HPDE6-E6E7 (cell line): ENCODE data around the gene GPR39.

Source experiments
- DNase-seq: peaks from one replicate; pipeline ENCODE4 v3.0.0; 2011; ENCODE audit warnings: missing footprints; ENCODE audit errors: extremely low spot score

The GPR39 gene

DNA sequence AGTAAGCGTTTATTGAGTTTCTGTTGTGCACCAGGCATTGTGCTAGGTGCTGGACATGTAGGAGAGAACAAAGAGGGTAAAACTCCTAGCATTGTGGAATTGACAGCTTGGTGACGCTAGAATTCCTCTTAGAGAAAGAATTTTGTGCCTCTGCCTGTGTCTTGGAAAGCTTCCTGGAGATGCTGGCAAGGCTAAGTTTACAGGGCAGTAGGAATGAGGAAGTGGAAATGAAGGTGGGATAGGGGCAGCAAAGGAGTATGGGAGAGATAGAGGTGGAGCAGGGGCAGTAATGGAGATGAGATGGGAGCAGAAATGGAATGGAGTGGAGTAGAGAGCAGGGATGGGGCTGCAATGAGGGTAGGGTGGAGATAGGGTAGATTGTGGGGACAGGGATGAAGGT lies 29.8 kb downstream of the GPR39 start:
- no peak for DNase-seq

GRCh38 chr2:132448331-132448730 lies 31.7 kb downstream of the GPR39 start:
- DNase-seq, result no peak

DNA sequence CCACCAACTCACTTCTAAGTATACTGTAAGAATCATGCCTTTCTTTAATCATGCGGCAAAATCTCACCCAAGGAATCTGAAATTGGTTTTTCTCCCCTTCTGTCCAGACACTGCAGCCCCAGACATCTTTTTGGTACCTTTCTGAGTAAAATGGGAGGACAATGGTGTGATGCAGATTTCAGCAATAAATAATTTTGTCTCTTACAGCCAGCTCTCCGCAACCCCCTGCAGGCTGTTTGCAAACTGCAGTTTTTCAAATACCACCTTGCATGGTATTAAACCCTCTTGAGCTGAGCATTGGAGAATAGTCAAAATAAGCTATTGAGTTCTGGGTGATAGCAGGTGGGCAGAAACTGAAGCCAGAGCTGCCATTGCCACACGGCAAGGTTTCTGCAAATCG lies 32.2 kb downstream of the GPR39 start:
- no peak for DNase-seq

DNA sequence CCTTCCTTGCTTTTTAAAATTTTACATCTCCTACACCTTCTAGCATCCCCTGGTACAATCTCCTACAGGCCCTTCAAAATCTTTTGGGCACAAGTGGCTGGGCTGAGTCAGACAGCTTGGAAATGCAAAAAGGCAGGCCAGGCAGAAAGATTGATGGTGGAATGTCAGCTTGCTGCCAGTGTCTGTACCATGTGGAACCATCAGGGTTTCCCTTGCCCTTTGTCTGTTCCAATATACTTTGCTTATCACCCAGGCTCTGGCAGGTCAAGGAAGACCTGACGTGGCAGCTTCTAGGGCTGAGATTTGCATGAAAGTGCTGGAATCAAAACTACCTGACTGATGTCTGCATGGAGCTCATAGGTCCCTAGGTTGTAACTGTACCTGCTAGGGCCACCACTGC lies 33.3 kb downstream of the GPR39 start:
- no peak for DNase-seq

- no peak for DNase-seq
These were observed 44.2 kb downstream of the GPR39 start for GRCh38 chr2:132460781-132461180.

- no peak for DNase-seq
These were observed 45.6 kb downstream of the GPR39 start for GRCh38 chr2:132462236-132462635.

DNA sequence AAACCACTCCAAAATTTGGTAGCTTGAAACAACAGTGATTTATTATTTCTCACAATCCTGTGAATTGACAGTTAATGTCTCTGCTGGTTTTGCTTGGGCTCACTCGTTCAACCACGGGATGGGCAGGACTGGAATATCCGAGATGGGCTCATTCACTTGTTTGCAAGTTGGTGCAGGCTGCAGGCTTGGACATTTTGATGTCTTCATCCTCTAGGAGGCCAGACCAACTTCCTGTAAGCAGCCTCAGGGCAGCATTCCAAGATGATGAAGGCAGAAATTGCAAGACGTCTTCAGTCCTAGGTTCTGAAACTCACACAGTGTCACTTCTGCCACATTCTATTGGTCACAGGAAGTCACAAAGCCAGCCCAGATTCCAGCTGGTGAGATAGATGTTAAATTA lies 47.1 kb downstream of the GPR39 start:
- no peak for DNase-seq

GRCh38 chr2:132465917-132466316 lies 49.3 kb downstream of the GPR39 start:
- no peak for DNase-seq

GRCh38 chr2:132466428-132467028 lies 49.9 kb downstream of the GPR39 start:
- no peak for DNase-seq

GRCh38 chr2:132468821-132469675 lies 52.4 kb downstream of the GPR39 start:
- DNase-seq, result no peak

GRCh38 chr2:132470746-132471145 lies 54.1 kb downstream of the GPR39 start:
- DNase-seq, result no peak

- no peak for DNase-seq
These were observed 56.7 kb downstream of the GPR39 start for GRCh38 chr2:132473174-132473883.

DNA sequence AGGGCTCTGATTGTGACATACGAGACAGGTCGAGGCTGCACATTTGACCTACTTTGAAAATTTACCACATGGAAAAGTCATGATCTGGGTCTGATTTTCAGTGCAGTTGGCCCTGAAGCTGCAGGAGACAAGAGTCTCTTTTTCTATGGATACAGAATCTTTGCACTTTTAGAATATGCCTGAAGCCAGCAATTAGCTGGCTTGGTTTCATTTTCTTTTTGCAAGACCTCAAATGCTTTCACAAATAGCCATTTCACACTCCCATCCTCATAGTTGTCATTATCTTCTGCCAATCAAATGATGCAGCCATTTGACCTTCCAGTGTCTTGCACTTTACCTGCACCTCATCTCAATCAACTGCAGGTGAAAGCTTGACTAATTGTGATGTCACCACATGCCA lies 59.0 kb downstream of the GPR39 start:
- DNase-seq, result no peak

GRCh38 chr2:132477436-132477835 lies 60.8 kb downstream of the GPR39 start:
- DNase-seq, result no peak

DNA sequence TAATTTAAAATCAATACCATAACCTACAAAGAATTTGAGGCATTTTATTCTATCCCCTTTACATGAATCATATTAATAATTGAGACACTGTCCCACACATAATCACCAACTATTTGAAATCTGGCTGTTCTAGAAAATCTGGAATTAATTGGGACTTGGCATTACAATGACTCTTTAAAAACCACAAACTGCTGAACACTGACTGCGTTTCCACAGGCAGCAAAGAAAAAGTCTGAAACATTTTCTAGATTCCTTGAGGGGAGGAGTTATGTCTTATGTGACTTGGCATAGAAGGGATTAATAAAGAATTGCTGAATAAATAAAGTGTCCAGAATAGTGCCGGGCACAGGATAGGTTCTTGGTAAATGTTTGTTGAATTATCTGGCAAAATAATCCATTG lies 61.4 kb downstream of the GPR39 start:
- DNase-seq, result no peak

DNA sequence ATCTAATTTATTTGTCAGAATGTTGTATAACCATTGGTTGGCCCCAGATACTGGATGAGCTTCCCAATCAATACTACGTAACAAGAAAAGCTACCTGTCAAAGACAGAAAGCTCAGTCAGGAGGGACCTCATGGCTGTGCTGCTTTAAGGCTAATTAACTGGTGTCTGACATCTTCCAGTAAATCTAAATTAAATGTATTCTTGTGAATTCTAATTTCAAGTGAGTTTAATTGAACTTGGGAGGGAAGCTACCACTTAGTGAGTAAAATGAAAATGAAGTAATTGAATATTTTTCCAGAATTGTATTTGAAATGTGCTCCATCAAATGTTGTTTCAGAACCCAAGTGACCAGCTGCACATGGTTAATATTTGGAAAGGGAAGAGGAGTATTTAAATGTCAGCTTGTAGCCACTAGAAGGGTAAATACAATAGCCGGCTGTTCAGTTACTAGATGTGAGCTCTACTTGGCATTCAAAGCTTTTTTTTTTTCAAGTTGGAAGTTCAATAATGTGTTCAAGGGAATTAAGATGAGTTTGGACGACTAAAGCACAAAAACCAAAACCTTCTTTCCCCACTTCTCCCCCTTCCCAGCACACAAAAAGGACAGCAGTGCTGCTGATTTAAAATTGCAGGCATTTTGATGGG lies 62.0 kb downstream of the GPR39 start:
- no peak for DNase-seq

DNA sequence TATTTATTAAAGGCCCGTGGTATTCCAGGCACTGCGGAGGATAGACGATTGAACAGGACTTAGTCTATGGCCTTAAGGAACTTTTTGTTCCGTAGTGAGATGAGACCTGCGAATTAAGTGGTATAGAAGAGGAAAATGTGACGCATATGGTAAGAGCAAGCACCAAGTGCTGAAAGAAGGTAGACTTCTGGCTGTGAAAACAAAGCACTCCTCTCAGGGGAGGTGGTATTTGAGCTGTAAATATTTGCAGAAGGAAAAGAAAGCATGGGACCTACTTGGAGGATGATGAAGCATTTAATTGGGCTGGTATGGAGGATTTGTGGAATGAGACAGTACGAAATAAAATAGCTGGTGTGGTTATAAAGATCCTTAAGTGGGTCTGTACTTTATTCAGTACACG lies 62.5 kb downstream of the GPR39 start:
- no peak for DNase-seq

GRCh38 chr2:132482821-132483220 lies 66.2 kb downstream of the GPR39 start:
- no peak for DNase-seq

- no peak for DNase-seq
These were observed 67.5 kb downstream of the GPR39 start for GRCh38 chr2:132484144-132484543.

- no peak for DNase-seq
These were observed 71.9 kb downstream of the GPR39 start for GRCh38 chr2:132488491-132488890.

DNA sequence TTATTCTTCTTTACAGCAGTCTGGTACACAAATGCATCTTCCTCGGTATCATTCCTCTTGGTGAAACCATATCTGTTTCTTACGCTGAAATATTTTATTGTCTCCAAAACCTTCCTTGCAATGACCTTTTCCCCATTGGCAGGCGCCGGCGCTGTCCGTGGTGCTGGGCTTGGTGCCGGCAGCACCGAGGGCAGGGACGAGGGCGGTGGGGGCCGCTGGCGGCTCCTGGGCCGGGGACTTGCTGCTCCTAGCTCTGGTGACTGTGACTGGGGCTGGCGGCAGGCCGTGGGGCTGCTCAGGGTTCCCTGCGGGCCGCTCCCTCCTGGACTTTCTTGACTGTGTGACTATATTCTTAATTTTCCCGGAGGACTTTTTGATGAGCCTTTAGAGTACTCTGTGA lies 72.5 kb downstream of the GPR39 start:
- DNase-seq, result no peak

DNA sequence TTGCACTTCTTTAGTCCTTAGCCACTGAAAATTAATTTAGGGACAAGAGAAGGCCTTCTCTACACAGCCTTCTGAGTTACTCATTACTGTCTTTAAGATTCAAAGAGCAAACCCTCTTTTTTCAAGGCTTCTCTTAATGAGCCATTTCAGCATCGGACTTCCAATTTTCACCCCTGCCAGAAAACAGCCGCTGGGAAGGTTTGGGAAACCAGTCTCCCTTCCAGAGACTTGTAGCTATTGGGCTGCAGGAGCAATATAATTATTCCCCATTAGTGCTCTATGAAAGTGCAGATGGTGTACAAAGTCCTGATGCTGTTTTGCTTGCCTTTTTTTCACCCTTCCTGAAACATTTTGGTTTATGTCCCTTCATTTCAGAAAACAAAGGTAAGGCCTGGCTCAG lies 79.3 kb downstream of the GPR39 start:
- DNase-seq, result no peak
